Activated naive CD8-positive, alpha-beta T cell treated with anti-CD3 and anti-CD28 coated beads, Interleukin-2, amount 10 ng/mL, durations not matched to agents 7 days and 5 days (primary cell): Measurements from ENCODE around the gene RRM1. TPM values are rescaled to one million over a fixed set of nuclear protein-coding genes. Genes with fewer than 3 reads are reported as not detected.
"Not testable (repeated sequence)": the region's sequence is repeated elsewhere in the genome, so short reads cannot be mapped to it uniquely, and the experiment has no call there.

Source experiments
- ATAC-seq: fragments of 150-1000 bp; cut with Tn5 transposase; one replicate; pipeline ENCODE4 v1.10.0; 2021; ENCODE audit warnings: low read depth, moderate library complexity
- POLR2A ChIA-PET: fragments of 350-600 bp; sonication (Branson Sonifier 250); formaldehyde crosslinking; loops from one replicate; lab custom pipeline; 2021; ENCODE audit warnings: antibody characterized with exemption; lab: Charles Lee
- DNase-seq: peaks from one replicate; pipeline ENCODE4 v3.0.0; 2021
- H3K27ac Mint-ChIP-seq: one replicate; pipeline ENCODE4 v1.8.0; 2022; ENCODE audit warnings: mild to moderate bottlenecking, mixed read lengths
- H3K27me3 Mint-ChIP-seq: one replicate; pipeline ENCODE4 v1.8.0; 2022; ENCODE audit warnings: mild to moderate bottlenecking, moderate library complexity, mixed read lengths
- H3K36me3 Mint-ChIP-seq: one replicate; pipeline ENCODE4 v1.8.0; 2021; ENCODE audit warnings: mild to moderate bottlenecking, mixed read lengths
- H3K4me1 Mint-ChIP-seq: one replicate; pipeline ENCODE4 v1.8.0; 2021; ENCODE audit warnings: mixed read lengths
- H3K4me3 Mint-ChIP-seq: one replicate; pipeline ENCODE4 v1.8.0; 2022; ENCODE audit warnings: mild to moderate bottlenecking, moderate library complexity, mixed read lengths
- H3K9me3 Mint-ChIP-seq: one replicate; pipeline ENCODE4 v1.8.0; 2021; ENCODE audit warnings: mixed read lengths
- total RNA-seq, 2 experiments: library from RNA; stranded (reverse); gene quantifications; one replicate each; pipeline ENCODE4 v1.2.3, GENCODE V29; 2021

The RRM1 gene
- total RNA-seq, 2 experiments from 2014 or later, result 126 to 130 TPM

GRCh38 chr11:4164884-4165590 lies 70.4 kb downstream of the RRM1 start:
- H3K36me3 Mint-ChIP-seq, result no peaks in the 10 kb centered on the region
- peaks cover 2% of the 10 kb centered on the region for H3K27me3 Mint-ChIP-seq
- H3K9me3 Mint-ChIP-seq, result peaks cover 3% of the 10 kb centered on the region
- POLR2A ChIA-PET, result no interaction called here
- no peak overlapping the region for H3K4me3 Mint-ChIP-seq
- DNase-seq, result no peak
- H3K27ac Mint-ChIP-seq, result no peak overlapping the region
- no peak for ATAC-seq
- H3K4me1 Mint-ChIP-seq, result no peaks in the 10 kb centered on the region

DNA sequence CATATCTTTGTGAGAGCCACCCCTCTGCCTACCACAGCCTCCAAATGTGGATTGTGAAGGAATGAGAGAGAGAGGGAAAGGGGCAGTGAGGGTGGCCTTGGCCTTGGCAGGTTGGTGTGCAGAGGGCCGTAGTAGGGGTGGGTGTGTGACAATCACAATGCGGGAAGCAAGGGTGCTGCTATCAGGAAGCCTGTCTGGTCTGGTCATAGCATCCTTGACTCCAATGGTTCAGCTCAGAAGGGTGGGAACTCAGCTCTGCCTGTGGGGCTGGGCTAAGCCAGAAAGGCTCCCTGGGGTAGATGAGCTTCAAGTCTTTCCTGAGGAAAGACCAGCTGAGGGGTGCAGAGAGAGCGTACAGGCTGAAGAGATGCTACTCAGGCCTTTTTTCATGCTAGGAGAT lies 72.7 kb downstream of the RRM1 start:
- POLR2A ChIA-PET, result no interaction called here
- no peak for DNase-seq
- no peaks in the 10 kb centered on the region for H3K27me3 Mint-ChIP-seq
- H3K27ac Mint-ChIP-seq, result no peak overlapping the region
- no peaks in the 10 kb centered on the region for H3K36me3 Mint-ChIP-seq
- ATAC-seq, result no peak
- H3K4me3 Mint-ChIP-seq, result no peak overlapping the region
- H3K9me3 Mint-ChIP-seq, result peaks cover 3% of the 10 kb centered on the region
- H3K4me1 Mint-ChIP-seq, result no peaks in the 10 kb centered on the region

DNA sequence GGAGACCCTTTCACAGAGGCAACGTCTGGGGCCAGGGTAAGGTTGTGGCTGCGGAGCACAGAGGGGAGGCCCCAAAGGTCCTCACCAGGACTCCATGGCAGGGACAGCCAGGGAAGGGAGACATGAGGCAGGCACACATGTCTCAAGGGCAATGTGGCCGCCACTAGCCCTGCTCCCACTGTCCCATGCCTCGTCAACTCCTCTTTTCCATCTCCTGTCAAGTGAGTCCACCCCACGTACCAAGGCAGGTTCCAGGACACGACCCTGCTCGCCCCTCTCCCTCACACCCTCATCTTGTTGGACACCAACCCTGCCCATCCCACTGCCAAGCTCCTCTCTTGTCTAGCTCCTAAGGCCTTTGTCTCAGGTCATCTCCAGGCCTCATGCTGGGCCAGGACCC lies 73.2 kb downstream of the RRM1 start:
- H3K27ac Mint-ChIP-seq, result no peak overlapping the region
- POLR2A ChIA-PET, result no interaction called here
- DNase-seq (no peak), ATAC-seq (no peak)
- no peaks in the 10 kb centered on the region for H3K36me3 Mint-ChIP-seq
- no peak overlapping the region for H3K4me3 Mint-ChIP-seq
- H3K4me1 Mint-ChIP-seq, result no peaks in the 10 kb centered on the region
- peaks cover 3% of the 10 kb centered on the region for H3K9me3 Mint-ChIP-seq
- no peaks in the 10 kb centered on the region for H3K27me3 Mint-ChIP-seq

DNA sequence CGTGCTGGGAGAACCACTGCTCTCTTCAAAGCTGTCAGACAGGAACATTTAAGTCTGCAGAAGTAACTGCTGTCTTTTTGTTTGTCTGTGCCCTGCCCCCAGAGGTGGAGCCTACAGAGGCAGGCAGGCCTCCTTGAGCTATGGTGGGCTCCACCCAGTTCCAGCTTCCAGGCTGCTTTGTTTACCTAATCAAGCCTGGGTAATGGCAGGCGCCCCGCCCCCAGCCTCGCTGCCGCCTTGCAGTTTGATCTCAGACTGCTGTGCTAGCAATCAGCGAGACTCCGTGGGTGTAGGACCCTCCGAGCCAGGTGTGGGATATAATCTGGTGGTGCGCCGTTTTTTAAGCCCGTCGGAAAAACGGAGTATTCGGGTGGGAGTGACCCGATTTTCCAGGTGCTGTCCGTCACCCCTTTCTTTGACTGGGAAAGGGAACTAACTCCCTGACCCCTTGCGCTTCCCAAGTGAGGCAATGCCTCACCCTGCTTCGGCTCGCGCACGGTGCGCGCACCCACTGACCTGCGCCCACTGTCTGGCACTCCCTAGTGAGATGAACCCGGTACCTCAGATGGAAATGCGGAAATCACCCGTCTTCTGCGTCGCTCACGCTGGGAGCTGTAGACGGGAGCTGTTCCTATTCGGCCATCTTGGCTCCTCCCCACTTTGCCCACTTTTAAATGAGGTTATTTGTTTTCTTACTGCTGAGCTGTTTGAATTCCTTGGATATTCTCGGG lies 81.2 kb downstream of the RRM1 start:
- H3K36me3 Mint-ChIP-seq, POLR2A ChIA-PET, H3K4me3 Mint-ChIP-seq, ATAC-seq, DNase-seq, H3K4me1 Mint-ChIP-seq, H3K27ac Mint-ChIP-seq, H3K9me3 Mint-ChIP-seq: not testable (repeated sequence)
- peaks cover 10% of the 10 kb centered on the region for H3K27me3 Mint-ChIP-seq

GRCh38 chr11:4178813-4179662 lies 84.4 kb downstream of the RRM1 start:
- ATAC-seq (no peak), DNase-seq (no peak)
- no peaks in the 10 kb centered on the region for H3K9me3 Mint-ChIP-seq
- H3K36me3 Mint-ChIP-seq, result no peaks in the 10 kb centered on the region
- peaks cover 10% of the 10 kb centered on the region for H3K27me3 Mint-ChIP-seq
- H3K4me1 Mint-ChIP-seq, result no peaks in the 10 kb centered on the region
- no peak overlapping the region for H3K4me3 Mint-ChIP-seq
- no peak overlapping the region for H3K27ac Mint-ChIP-seq
- POLR2A ChIA-PET, result no interaction called here

- H3K4me1 Mint-ChIP-seq, result peaks cover 6% of the 10 kb centered on the region
These were observed 86.0 kb downstream of the RRM1 start for GRCh38 chr11:4180441-4181183.

GRCh38 chr11:4181782-4182721 lies 87.5 kb downstream of the RRM1 start:
- peaks cover 15% of the 10 kb centered on the region for H3K4me1 Mint-ChIP-seq
- H3K36me3 Mint-ChIP-seq, result no peaks in the 10 kb centered on the region
- no peak overlapping the region for H3K27ac Mint-ChIP-seq
- POLR2A ChIA-PET, result no interaction called here
- no peaks in the 10 kb centered on the region for H3K9me3 Mint-ChIP-seq
- ATAC-seq, result peak; percentile 57
- H3K4me3 Mint-ChIP-seq, result no peak overlapping the region
- peaks cover 5% of the 10 kb centered on the region for H3K27me3 Mint-ChIP-seq
- peak; percentile 56 for DNase-seq

More at GRCh38 chr11:4180441-4181183, 86.0 kb downstream of the RRM1 start:
- Mint-ChIP-seq H3K27ac (no peak overlapping the region), H3K27me3 (peaks cover 10% of the 10 kb centered on the region), H3K9me3 (no peaks in the 10 kb centered on the region), H3K36me3 (no peaks in the 10 kb centered on the region), H3K4me3 (no peak overlapping the region)
- no peak for DNase-seq
- POLR2A ChIA-PET, result no interaction called here
- no peak for ATAC-seq

- no peak overlapping the region for H3K27ac Mint-ChIP-seq
- H3K4me1 Mint-ChIP-seq, result peaks cover 18% of the 10 kb centered on the region
- POLR2A ChIA-PET, result no interaction called here
- H3K27me3 Mint-ChIP-seq, result no peaks in the 10 kb centered on the region
- no peak overlapping the region for H3K4me3 Mint-ChIP-seq
- H3K36me3 Mint-ChIP-seq, result no peaks in the 10 kb centered on the region
- DNase-seq (no peak), ATAC-seq (no peak)
- no peaks in the 10 kb centered on the region for H3K9me3 Mint-ChIP-seq
These were observed 88.9 kb downstream of the RRM1 start for GRCh38 chr11:4183410-4184057.

- Mint-ChIP-seq H3K4me3 (no peak overlapping the region), H3K4me1 (peaks cover 18% of the 10 kb centered on the region), H3K27me3 (no peaks in the 10 kb centered on the region), H3K9me3 (no peaks in the 10 kb centered on the region), H3K36me3 (no peaks in the 10 kb centered on the region), H3K27ac (no peak overlapping the region)
- POLR2A ChIA-PET, result no interaction called here
- no peak for DNase-seq
- ATAC-seq, result no peak
These were observed 89.7 kb downstream of the RRM1 start for GRCh38 chr11:4184163-4184916.

DNA sequence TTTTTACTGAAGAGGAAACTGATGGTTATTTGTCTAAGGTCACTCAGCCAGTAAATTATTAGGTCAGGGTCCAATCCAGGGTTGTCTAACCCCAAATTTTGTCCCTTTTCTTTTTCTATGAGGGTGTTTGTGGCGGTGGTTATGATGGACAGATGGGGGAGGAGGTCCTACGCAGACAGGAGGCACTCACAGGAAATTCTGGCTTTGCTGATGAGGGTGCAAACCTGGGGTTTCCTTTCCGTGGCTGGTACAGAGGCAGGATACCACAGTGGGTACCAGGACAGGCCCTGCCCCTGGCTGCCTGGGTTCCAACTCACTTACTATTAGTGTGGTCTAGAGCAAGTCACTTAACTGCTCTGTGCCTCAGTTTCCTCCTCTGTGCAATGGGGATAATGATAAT lies 91.0 kb downstream of the RRM1 start:
- POLR2A ChIA-PET, result no interaction called here
- Mint-ChIP-seq H3K27me3 (no peaks in the 10 kb centered on the region), H3K4me1 (peaks cover 21% of the 10 kb centered on the region), H3K9me3 (no peaks in the 10 kb centered on the region), H3K36me3 (no peaks in the 10 kb centered on the region), H3K27ac (peak overlapping the region; percentile 8), H3K4me3 (peak overlapping the region; percentile 1)
- ATAC-seq, result no peak
- no peak for DNase-seq

DNA sequence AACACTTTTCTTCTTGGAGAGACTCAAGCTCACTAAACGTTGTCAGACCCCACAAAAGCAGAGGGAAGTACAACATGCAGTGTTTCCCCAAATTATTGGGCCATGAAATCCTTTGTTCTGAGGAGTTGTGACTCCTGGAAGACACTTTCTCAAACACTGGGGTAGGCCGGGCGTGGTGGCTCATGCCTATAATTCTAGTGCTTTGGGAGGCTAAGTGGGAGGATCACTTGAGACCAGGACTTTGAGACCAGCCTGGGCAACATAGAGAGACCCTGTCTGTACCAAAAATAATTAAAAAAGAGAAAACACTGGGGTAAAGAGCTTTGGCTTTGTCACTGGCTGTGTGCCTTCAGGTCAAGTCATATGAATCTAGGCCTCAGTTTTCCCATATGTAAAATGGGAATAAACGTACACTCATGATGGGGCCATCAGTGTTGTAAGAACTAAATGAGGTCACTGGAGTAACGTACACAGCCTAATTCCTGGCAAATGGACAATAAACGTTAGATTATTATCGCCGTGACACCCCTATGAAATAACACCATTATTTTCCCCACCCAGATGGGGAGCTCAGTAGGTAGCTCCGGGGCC lies 92.0 kb downstream of the RRM1 start:
- no peak for DNase-seq
- no peaks in the 10 kb centered on the region for H3K27me3 Mint-ChIP-seq

More for the DNA sequence above, 92.0 kb downstream of the RRM1 start:
- H3K36me3 Mint-ChIP-seq, result no peaks in the 10 kb centered on the region
- H3K27ac Mint-ChIP-seq, result no peak overlapping the region
- H3K4me3 Mint-ChIP-seq, result peak overlapping the region; percentile 81
- no peak for ATAC-seq
- peaks cover 21% of the 10 kb centered on the region for H3K4me1 Mint-ChIP-seq
- POLR2A ChIA-PET, result interaction anchor here (0.6 kb wide), 1 partner anchor 36 kb away, joined by 4 read pairs; no protein-coding TSS in a partner anchor
- H3K9me3 Mint-ChIP-seq, result no peaks in the 10 kb centered on the region
